Mucosa of stomach (tissue), 1 donor: ENCODE measurements around the gene HMGB1.

Source experiments
- H3K27me3 ChIP-seq: one replicate; pipeline ENCODE4 v1.7.0; 2013; ENCODE audit warnings: mild to moderate bottlenecking, low read length; ENCODE audit not compliant: control insufficient read depth, insufficient read depth
- H3K36me3 ChIP-seq: one replicate; pipeline ENCODE4 v1.7.0; 2013; ENCODE audit warnings: low read length; ENCODE audit not compliant: control insufficient read depth, insufficient read depth
- H3K4me1 ChIP-seq: one replicate; pipeline ENCODE4 v1.7.0; 2013; ENCODE audit warnings: mild to moderate bottlenecking, low read length; ENCODE audit not compliant: control insufficient read depth, insufficient read depth
- H3K4me3 ChIP-seq: one replicate; pipeline ENCODE4 v1.7.0; 2013; ENCODE audit warnings: low read length
- H3K9ac ChIP-seq: one replicate; pipeline ENCODE4 v1.7.0; 2013; ENCODE audit warnings: mild to moderate bottlenecking, low read length, moderate library complexity
- H3K9me3 ChIP-seq: one replicate; pipeline ENCODE4 v1.7.0; 2013; ENCODE audit warnings: mild to moderate bottlenecking, low read length, moderate library complexity; ENCODE audit not compliant: control insufficient read depth
- donor health status: Pancreatic carcinoma.

Gene HMGB1

DNA sequence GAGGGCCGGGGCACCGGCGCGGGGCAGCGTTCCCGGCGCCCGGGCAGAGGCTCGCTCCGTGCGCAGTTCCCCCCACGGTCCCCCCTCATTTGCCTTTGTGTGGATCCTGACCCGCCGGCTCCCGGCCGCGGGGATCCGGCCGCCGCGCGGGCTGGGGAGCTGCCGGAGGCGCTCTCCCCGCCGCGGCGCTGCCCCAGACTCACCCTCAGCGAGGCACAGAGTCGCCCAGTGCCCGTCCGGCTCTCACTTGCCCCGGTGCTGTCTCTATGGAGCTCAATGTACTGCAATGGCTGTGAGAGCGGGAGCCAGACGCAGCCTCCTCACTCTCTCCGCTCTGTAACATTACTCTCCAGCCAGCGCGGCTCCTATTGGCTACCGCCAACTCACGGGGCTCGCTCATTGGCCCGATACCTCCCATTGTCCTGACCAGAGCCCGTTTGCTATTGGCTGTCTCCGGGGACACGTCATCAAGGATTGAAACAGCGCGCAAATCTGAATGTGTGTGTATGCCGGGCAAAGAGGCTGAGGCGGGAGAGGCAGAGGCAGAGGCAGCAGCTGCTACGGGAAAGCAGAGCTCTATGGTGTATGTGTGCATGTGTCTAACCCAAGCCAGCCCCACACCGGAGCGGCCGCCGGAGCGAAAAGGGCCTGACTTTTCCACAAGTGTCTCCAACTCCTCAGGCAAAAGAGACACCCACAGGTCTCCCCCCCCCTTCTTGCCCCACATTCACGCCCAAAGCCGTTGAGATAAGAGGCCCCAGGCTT, at the start of gene HMGB1:
TSS of gene HMGB1 (minus strand) at position 344 of the 765 bp plus-strand sequence. CDS start 2,256 bp downstream, outside the sequence.
- H3K36me3 ChIP-seq: no peaks in the 10 kb centered on the region
- H3K27me3 ChIP-seq: no peaks in the 10 kb centered on the region
- peak within 1 kb of the TSS; percentile 96 for H3K9ac ChIP-seq
- H3K4me3 ChIP-seq: peak within 1 kb of the TSS; percentile 71
- peaks cover 14% of the 10 kb centered on the region for H3K4me1 ChIP-seq
- no peaks in the 10 kb centered on the region for H3K9me3 ChIP-seq

DNA sequence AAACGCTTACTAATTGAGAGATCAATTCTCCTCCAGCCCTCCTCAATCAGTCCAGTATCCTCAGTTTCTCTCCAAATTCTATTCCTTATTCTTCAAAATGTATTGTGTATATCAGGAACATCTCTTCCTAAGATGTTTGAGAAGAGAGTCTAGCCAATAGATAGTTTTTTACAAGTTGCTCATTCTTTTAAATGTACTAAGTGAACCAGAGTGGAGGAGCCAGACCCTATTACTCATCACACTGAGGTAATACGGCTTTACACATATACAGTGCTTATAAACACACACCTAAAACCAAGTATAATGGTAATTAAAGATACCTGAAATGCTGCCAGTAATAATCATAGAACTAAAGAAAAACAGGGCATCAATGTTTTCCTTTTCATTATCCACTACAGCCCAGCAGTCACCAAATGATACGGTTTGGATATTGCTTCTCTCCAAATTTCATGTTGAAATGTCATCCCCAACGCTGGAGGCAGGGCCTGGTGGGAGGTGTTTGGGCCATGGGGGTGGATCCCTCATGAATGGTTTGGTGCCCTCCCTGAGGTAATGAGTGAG, 45.2 kb upstream of the HMGB1 start:
- Histone ChIP-seq H3K4me1 (no peaks in the 10 kb centered on the region), H3K4me3 (no peak overlapping the region), H3K9me3 (no peaks in the 10 kb centered on the region), H3K36me3 (no peaks in the 10 kb centered on the region), H3K9ac (no peak overlapping the region), H3K27me3 (no peaks in the 10 kb centered on the region)

DNA sequence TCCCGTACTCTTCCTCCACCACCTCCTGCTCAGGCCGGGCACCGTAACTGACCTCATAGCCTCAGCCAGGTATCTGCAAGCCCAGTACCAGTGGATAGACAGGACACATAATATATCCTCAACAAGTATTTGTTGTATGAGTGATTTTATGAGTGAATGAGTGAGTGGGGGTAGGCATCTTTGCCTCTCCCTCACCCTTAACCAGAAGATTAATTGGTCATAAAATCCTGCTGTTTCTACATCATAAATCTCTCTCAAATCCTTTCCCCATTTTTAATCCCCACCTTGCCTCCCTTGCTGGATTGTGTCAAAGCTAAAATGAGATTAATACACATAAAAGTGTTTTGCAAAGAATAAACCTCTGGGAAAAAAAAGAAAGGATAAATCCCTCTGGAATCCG, 44.4 kb upstream of the HMGB1 start:
- H3K4me1 ChIP-seq: no peaks in the 10 kb centered on the region
- H3K27me3 ChIP-seq: no peaks in the 10 kb centered on the region
- H3K9me3 ChIP-seq: no peaks in the 10 kb centered on the region

GRCh38 chr13:30509254-30510050, 43.7 kb upstream of the HMGB1 start:
- Histone ChIP-seq H3K9me3 (no peaks in the 10 kb centered on the region), H3K27me3 (no peaks in the 10 kb centered on the region), H3K4me3 (no peak overlapping the region), H3K4me1 (no peaks in the 10 kb centered on the region), H3K9ac (no peak overlapping the region), H3K36me3 (no peaks in the 10 kb centered on the region)

More for the DNA sequence above, 44.4 kb upstream of the HMGB1 start:
- no peak overlapping the region for H3K9ac ChIP-seq
- H3K4me3 ChIP-seq: no peak overlapping the region
- H3K36me3 ChIP-seq: no peaks in the 10 kb centered on the region

DNA sequence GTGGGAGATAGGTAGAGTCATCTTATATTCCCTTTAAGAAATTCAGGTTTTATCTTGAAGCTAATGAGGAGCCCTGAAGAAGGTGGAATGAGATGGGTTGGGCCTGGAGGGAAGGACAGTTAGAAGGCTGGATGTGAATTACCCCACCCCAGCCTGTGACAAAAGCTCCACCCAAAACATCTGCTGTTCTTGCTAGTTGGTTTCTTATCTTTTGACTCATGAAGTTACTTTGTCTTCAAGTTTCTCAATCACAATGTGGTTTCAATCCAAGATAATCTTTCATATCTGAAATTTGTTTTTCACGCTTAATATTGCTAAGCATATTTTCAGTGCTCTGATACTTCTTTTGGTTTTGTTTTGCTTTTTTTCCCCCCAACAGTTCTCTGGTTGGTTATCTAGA, 38.3 kb upstream of the HMGB1 start:
- Histone ChIP-seq H3K27me3 (no peaks in the 10 kb centered on the region), H3K9ac (no peak overlapping the region), H3K4me3 (no peak overlapping the region), H3K36me3 (no peaks in the 10 kb centered on the region), H3K4me1 (no peaks in the 10 kb centered on the region), H3K9me3 (no peaks in the 10 kb centered on the region)

DNA sequence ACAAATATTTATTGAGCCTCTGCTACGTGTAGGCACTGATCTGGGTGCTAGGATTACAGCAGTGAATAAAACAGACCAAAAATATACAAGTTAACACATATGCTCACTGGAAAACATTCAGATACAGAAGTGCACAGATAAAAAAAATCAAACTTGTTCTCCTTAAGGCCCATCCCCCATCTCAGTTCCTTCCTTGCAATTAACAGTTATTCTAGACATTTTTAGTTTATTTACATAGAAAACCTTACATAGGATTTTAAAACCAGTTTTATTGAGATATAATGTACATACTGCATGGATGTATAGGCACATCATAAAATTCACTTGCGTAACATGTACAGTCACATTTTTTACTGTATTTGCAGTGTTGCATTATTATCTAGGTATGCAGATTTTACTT, 36.5 kb upstream of the HMGB1 start:
- Histone ChIP-seq H3K9me3 (no peaks in the 10 kb centered on the region), H3K4me3 (no peak overlapping the region), H3K36me3 (no peaks in the 10 kb centered on the region)

GRCh38 chr13:30499338-30499737, 33.6 kb upstream of the HMGB1 start:
- Histone ChIP-seq H3K4me1 (no peaks in the 10 kb centered on the region), H3K27me3 (no peaks in the 10 kb centered on the region), H3K9me3 (no peaks in the 10 kb centered on the region), H3K9ac (no peak overlapping the region), H3K36me3 (no peaks in the 10 kb centered on the region), H3K4me3 (no peak overlapping the region)

More for the DNA sequence above, 36.5 kb upstream of the HMGB1 start:
- no peaks in the 10 kb centered on the region for H3K27me3 ChIP-seq
- no peaks in the 10 kb centered on the region for H3K4me1 ChIP-seq
- no peak overlapping the region for H3K9ac ChIP-seq

GRCh38 chr13:30496147-30496546, 30.4 kb upstream of the HMGB1 start:
- Histone ChIP-seq H3K4me1 (no peaks in the 10 kb centered on the region), H3K27me3 (no peaks in the 10 kb centered on the region), H3K4me3 (no peak overlapping the region), H3K9ac (no peak overlapping the region), H3K36me3 (no peaks in the 10 kb centered on the region), H3K9me3 (no peaks in the 10 kb centered on the region)

DNA sequence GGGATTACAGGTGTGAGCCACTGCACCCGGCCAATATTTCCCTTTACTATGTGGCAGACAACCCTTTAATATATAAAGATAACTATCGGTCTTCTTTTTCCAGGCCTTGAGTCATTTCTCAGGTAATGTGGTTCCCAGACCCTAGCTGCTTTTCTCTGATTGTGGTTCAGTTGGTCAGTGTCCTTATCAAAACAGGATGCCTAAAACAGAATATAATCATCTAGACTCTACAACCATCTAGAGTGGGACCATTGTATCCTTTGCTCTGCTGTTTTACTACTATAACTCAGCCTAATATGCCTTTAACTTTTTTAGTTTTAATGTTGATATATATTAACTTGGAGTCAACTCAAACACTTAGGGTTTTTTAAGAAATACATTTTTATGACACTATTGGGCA, 30.0 kb upstream of the HMGB1 start:
- no peaks in the 10 kb centered on the region for H3K4me1 ChIP-seq

GRCh38 chr13:30493658-30494381, 28.1 kb upstream of the HMGB1 start:
- Histone ChIP-seq H3K4me1 (no peaks in the 10 kb centered on the region), H3K36me3 (no peaks in the 10 kb centered on the region), H3K27me3 (no peaks in the 10 kb centered on the region), H3K4me3 (no peak overlapping the region), H3K9ac (no peak overlapping the region), H3K9me3 (no peaks in the 10 kb centered on the region)

More for the DNA sequence above, 30.0 kb upstream of the HMGB1 start:
- Histone ChIP-seq H3K9ac (no peak overlapping the region), H3K36me3 (no peaks in the 10 kb centered on the region), H3K27me3 (no peaks in the 10 kb centered on the region), H3K4me3 (no peak overlapping the region), H3K9me3 (no peaks in the 10 kb centered on the region)

GRCh38 chr13:30487075-30487470, 21.3 kb upstream of the HMGB1 start:
- Histone ChIP-seq H3K27me3 (no peaks in the 10 kb centered on the region), H3K9me3 (no peaks in the 10 kb centered on the region), H3K4me1 (no peaks in the 10 kb centered on the region), H3K36me3 (no peaks in the 10 kb centered on the region), H3K4me3 (no peak overlapping the region), H3K9ac (no peak overlapping the region)
